ENCODE data around the gene SPPL2B. TPM values are rescaled to one million over a fixed set of nuclear protein-coding genes. Genes with fewer than 3 reads are reported as not detected.
A peak's percentile ranks its signal among the peaks of the same experiment; 100 is the strongest.

Gene SPPL2B
- total RNA-seq, 4 donors from 2014 or later: 18.1 to 27.7 (median 23.2) TPM

GRCh38 chr19:2329501-2329916 lies 1.0 kb downstream of the SPPL2B start:
- ATAC-seq: no peak
- H3K9me3 ChIP-seq: no peaks in the 10 kb centered on the region
- H3K4me1 ChIP-seq: peaks cover 58 to 60% of the 10 kb centered on the region in 2 donors
- peak overlapping the region; percentile 73 to 84 (median 78) for H3K4me3 ChIP-seq
- no peaks in the 10 kb centered on the region for H3K27me3 ChIP-seq
- no peak for TF ChIP-seq CTCF (IDR thresholded peaks at IDR 0.05 in 4 of 5, conservative IDR thresholded peaks at IDR 0.05 in 1 of 5)
- no peak for TF ChIP-seq POLR2A (IDR thresholded peaks at IDR 0.05)
- intact Hi-C loops (cut with DNase I; ENCODE audit: low total_unique reads): loop anchor here (5.0 kb wide), 1 partner anchor 57 kb away; no protein-coding TSS in a partner anchor
- peaks cover 0 to 6% of the 10 kb centered on the region in 2 donors for H3K36me3 ChIP-seq
- in situ Hi-C loops (cut with MboI; ENCODE audit: low sequenced_read_pairs in 4 of 4): loop anchor here in 1 of 4 donors (10.0 kb wide), 1 partner anchor 175 kb away; the partner anchor contains the start of gene AP3D1
- DNase-seq: no peak
- H3K27ac ChIP-seq: peak overlapping the region; percentile 81 to 96 (median 91)

- intact Hi-C loops (cut with DNase I; ENCODE audit: low total_unique reads) (loop anchor here (5.0 kb wide), 1 partner anchor 117 kb away; no protein-coding TSS in a partner anchor), in situ Hi-C loops (cut with MboI; ENCODE audit: low sequenced_read_pairs in 4 of 4) (no loop called here)
- TF ChIP-seq POLR2A (IDR thresholded peaks at IDR 0.05) (no peak), CTCF (IDR thresholded peaks at IDR 0.05 in 4 of 5, conservative IDR thresholded peaks at IDR 0.05 in 1 of 5) (no peak)
- peak overlapping the region in 2 of 4 donors; percentile 32 to 84 for H3K4me3 ChIP-seq
- H3K27ac ChIP-seq: peak overlapping the region; percentile 81 to 96 (median 91)
- no peaks in the 10 kb centered on the region for H3K9me3 ChIP-seq
- H3K36me3 ChIP-seq: no peaks in the 10 kb centered on the region
- DNase-seq (no peak), ATAC-seq (no peak)
- no peaks in the 10 kb centered on the region for H3K27me3 ChIP-seq
- peaks cover 58 to 60% of the 10 kb centered on the region in 2 donors for H3K4me1 ChIP-seq
Observed at GRCh38 chr19:2330255-2330631, 1.8 kb downstream of the SPPL2B start.

- H3K4me3 ChIP-seq: peak overlapping the region; percentile 8 to 84 (median 22)
- no peaks in the 10 kb centered on the region for H3K27me3 ChIP-seq
- DNase-seq: peak; percentile 84 to 95
- peak overlapping the region; percentile 81 to 96 (median 91) for H3K27ac ChIP-seq
- peak; percentile 87 to 88 for ATAC-seq
- in situ Hi-C loops (cut with MboI; ENCODE audit: low sequenced_read_pairs in 4 of 4) (no loop called here), intact Hi-C loops (cut with DNase I; ENCODE audit: low total_unique reads) (loop anchor here (5.0 kb wide), 1 partner anchor 117 kb away; no protein-coding TSS in a partner anchor)
- H3K4me1 ChIP-seq: peaks cover 58 to 60% of the 10 kb centered on the region in 2 donors
- H3K36me3 ChIP-seq: no peaks in the 10 kb centered on the region
- H3K9me3 ChIP-seq: no peaks in the 10 kb centered on the region
- TF ChIP-seq POLR2A (IDR thresholded peaks at IDR 0.05) (peak; percentile 69 to 77), CTCF (IDR thresholded peaks at IDR 0.05 in 4 of 5, conservative IDR thresholded peaks at IDR 0.05 in 1 of 5) (no peak)
Observed at GRCh38 chr19:2330632-2331284, 2.3 kb downstream of the SPPL2B start.

GRCh38 chr19:2331601-2332246 lies 3.2 kb downstream of the SPPL2B start:
- in situ Hi-C loops (cut with MboI; ENCODE audit: low sequenced_read_pairs in 4 of 4): no loop called here
- Histone ChIP-seq H3K27ac (peak overlapping the region; percentile 81 to 96 (median 91)), H3K27me3 (no peaks in the 10 kb centered on the region), H3K4me1 (peaks cover 55 to 60% of the 10 kb centered on the region in 2 donors), H3K9me3 (no peaks in the 10 kb centered on the region), H3K36me3 (no peaks in the 10 kb centered on the region), H3K4me3 (peak overlapping the region in 1 of 4 donors; percentile 23)
- intact Hi-C loops (cut with DNase I; ENCODE audit: low total_unique reads): loop anchor here (5.0 kb wide), 1 partner anchor 116 kb away; no protein-coding TSS in a partner anchor
- DNase-seq (no peak), ATAC-seq (no peak)
- no peak for TF ChIP-seq POLR2A (IDR thresholded peaks at IDR 0.05)
- no peak for TF ChIP-seq CTCF (IDR thresholded peaks at IDR 0.05 in 4 of 5, conservative IDR thresholded peaks at IDR 0.05 in 1 of 5)
